HepG2 (cell line): Measurements from ENCODE around the gene PIP4K2B. TPM values are rescaled to one million over a fixed set of nuclear protein-coding genes. Genes with fewer than 3 reads are reported as not detected.

Experiments
- ATAC-seq: fragments of 200-7000 bp; cut with Tn5 transposase; 3 replicates; pipeline ENCODE4 v1.9.1; 2020; ENCODE audit warnings: mild to moderate bottlenecking, moderate library complexity
- BruUV-seq: library from RNA; stranded (reverse); fragments of 400-500 nt; replicated peaks from 2 replicates; lab custom pipeline; 2021; lab: Mats Ljungman, UMichigan
- CTCF ChIA-PET: fragments of 300-600 bp; formaldehyde crosslinking; extraction: SDS; loops from one replicate; lab custom pipeline; 2021; ENCODE audit warnings: low total read pairs, inconsistent platforms, low intra/inter-chr PET ratio; lab: Yijun Ruan, JAX
- POLR2A ChIA-PET: fragments of 350-600 bp; sonication (Branson Sonifier 250); formaldehyde crosslinking; loops from one replicate; lab custom pipeline; 2020; ENCODE audit warnings: antibody characterized with exemption, inconsistent platforms; lab: Yijun Ruan, JAX
- DNase-seq: peaks from one replicate; pipeline ENCODE4 v3.0.0-alpha.2; 2015; ENCODE audit warnings: low spot score
- FAIRE-seq: peaks from 3 replicates; lab custom pipeline; 2011; peaks lifted over from hg19 to GRCh38; lab: Jason Lieb, UNC
- H2AFZ ChIP-seq: one replicate; pipeline ENCODE4 v1.6.1; 2011; ENCODE audit warnings: low read length, inconsistent platforms
- H3K27ac ChIP-seq: fragments of 300-600 bp; 3 replicates; pipeline ENCODE4 v1.8.0; 2011; ENCODE audit warnings: mixed run types, mild to moderate bottlenecking, mixed read lengths, low read length, inconsistent platforms; ENCODE audit not compliant: insufficient read depth; ENCODE audit errors: extremely low read length
- H3K27me3 ChIP-seq, 2 experiments: fragments of 200-600 bp in 1 of 2; 2 replicates in 1 of 2; 3 replicates in 1 of 2; pipeline versions ENCODE4 v1.6.0 to v1.8.0; 2011; ENCODE audit warnings: low read length in 2 of 2, mild to moderate bottlenecking in 2 of 2, moderate library complexity in 2 of 2, inconsistent platforms in 1 of 2; ENCODE audit not compliant: insufficient read depth in 2 of 2, control insufficient read depth in 1 of 2
- H3K36me3 ChIP-seq, 2 experiments: fragments of 200-600 bp in 1 of 2; replicated peaks in 1 of 2; 2 replicates in 1 of 2; 3 replicates in 1 of 2; pipeline versions ENCODE4 v1.5.1 to v1.8.0; 2011; ENCODE audit warnings: low read length in 2 of 2, inconsistent platforms in 1 of 2; ENCODE audit not compliant: insufficient read depth in 2 of 2, control insufficient read depth in 1 of 2
- H3K4me1 ChIP-seq: 2 replicates; pipeline ENCODE4 v1.5.1; 2012; ENCODE audit warnings: low read length, inconsistent platforms; ENCODE audit not compliant: insufficient read depth
- H3K4me2 ChIP-seq: 2 replicates; pipeline ENCODE4 v1.6.0; 2011; ENCODE audit warnings: low read depth, low read length, inconsistent platforms
- H3K4me3 ChIP-seq, 3 experiments: fragments of 200-600 bp in 1 of 3; sonication (generic), shearing (Covaris generic) in 1 of 3; replicated peaks in 1 of 3; 2 replicates each; pipeline ENCODE4 v1.5.1; 2011 to 2016; ENCODE audit warnings: low read length in 3 of 3, inconsistent platforms in 2 of 3, low read depth in 2 of 3, mild to moderate bottlenecking in 2 of 3, control low read depth in 1 of 3, mixed read lengths in 1 of 3; ENCODE audit not compliant: insufficient read depth in 1 of 3
- H3K79me2 ChIP-seq: one replicate; pipeline ENCODE4 v1.6.1; 2011; ENCODE audit warnings: low read length, inconsistent platforms; ENCODE audit not compliant: insufficient read depth
- H3K9ac ChIP-seq: 2 replicates; pipeline ENCODE4 v1.6.0; 2011; ENCODE audit warnings: mild to moderate bottlenecking, low read depth, low read length, inconsistent platforms; ENCODE audit not compliant: insufficient read depth
- H3K9me3 ChIP-seq: 2 replicates; pipeline ENCODE4 v1.5.1; 2012; ENCODE audit warnings: mild to moderate bottlenecking, low read length
- H4K20me1 ChIP-seq: 2 replicates; pipeline ENCODE4 v1.6.0; 2011; ENCODE audit warnings: inconsistent platforms, mild to moderate bottlenecking, low read length, moderate library complexity; ENCODE audit not compliant: insufficient read depth
- KLF12 ChIP-seq: sonication (generic); formaldehyde crosslinking; IDR thresholded peaks from 2 replicates; pipeline ENCODE4 v1.4.0; 2020; ENCODE audit warnings: missing genetic modification reagents, borderline replicate concordance
- NFIC ChIP-seq: IDR thresholded peaks from 2 replicates; pipeline ENCODE4 v1.6.1; 2012; ENCODE audit warnings: mild to moderate bottlenecking, low read length, inconsistent platforms
- RARA ChIP-seq: IDR thresholded peaks from 2 replicates; pipeline ENCODE4 v1.6.1; 2016; ENCODE audit warnings: missing genetic modification reagents, missing compliant biosample characterization
- TCF12 ChIP-seq, 2 experiments: fragments of 450-650 bp in 1 of 2; sonication (generic) in 1 of 2; formaldehyde crosslinking in 1 of 2; IDR thresholded peaks; 2 replicates each; pipeline versions ENCODE4 v1.6.1 to v1.8.0; 2017 to 2022; ENCODE audit warnings: antibody characterized with exemption in 1 of 2, mild to moderate bottlenecking in 1 of 2, missing genetic modification reagents in 1 of 2, moderate library complexity in 1 of 2
- ZHX1 ChIP-seq: sonication (generic); formaldehyde crosslinking; IDR thresholded peaks from 2 replicates; pipeline ENCODE4 v1.8.1; 2022; ENCODE audit warnings: low read depth, mild to moderate bottlenecking, missing genetic modification reagents
- ZNF280D ChIP-seq: sonication (generic); formaldehyde crosslinking; IDR thresholded peaks from 2 replicates; pipeline ENCODE4 v1.5.1; 2020; ENCODE audit warnings: mild to moderate bottlenecking, missing genetic modification reagents
- ZNF337 ChIP-seq: sonication (generic); formaldehyde crosslinking; IDR thresholded peaks from 2 replicates; pipeline ENCODE4 v1.5.1; 2020; ENCODE audit warnings: missing genetic modification reagents, low read depth, mild to moderate bottlenecking, borderline replicate concordance
- ZNF660 ChIP-seq: sonication (generic); formaldehyde crosslinking; IDR thresholded peaks from 2 replicates; pipeline ENCODE4 v1.5.1; 2020; ENCODE audit warnings: mild to moderate bottlenecking, low read depth, missing genetic modification reagents, borderline replicate concordance
- ZNF747 ChIP-seq: sonication (generic); formaldehyde crosslinking; IDR thresholded peaks from 2 replicates; pipeline ENCODE4 v1.8.1; 2023; ENCODE audit warnings: missing genetic modification reagents, mild to moderate bottlenecking, borderline replicate concordance
- WGBS: methylation state at CpG from one replicate; pipeline ENCODE4 v1.1.6; 2017; ENCODE audit warnings: low lambda C conversion rate; 5-methylcytosine and 5-hydroxymethylcytosine counted together
- in situ Hi-C: cut with HindIII; loops from 2 replicates; pipeline ENCODE4 v1.10.0; 2017; ENCODE audit warnings: low pct_unique_long_range_greater_than_20kb; ENCODE audit not compliant: extremely low pct_ligation_motif_present
- intact Hi-C: fragments of 100-400 bp; cut with micrococcal nuclease; formaldehyde crosslinking; loops from one replicate; pipeline ENCODE4 v1.10.0; 2022; ENCODE audit not compliant: unreplicated experiment
- polyA plus RNA-seq, 8 experiments: library from polyadenylated mRNA; depleted of rRNA in 3 of 8; stranded (reverse) in 7 of 8; unstranded in 1 of 8; fragments of >200 nt; fragmentation: Illumina TruSeq in 4 of 8; extraction: Trizol in 4 of 8; gene quantifications; 2 replicates each; pipeline versions ENCODE4 v1.2.1 to v1.2.3, GENCODE V29; 2011 to 2016; ENCODE audit warnings: low read depth in 4 of 8, missing spikeins in 1 of 8, mixed read lengths in 1 of 8; ENCODE audit not compliant: insufficient read depth in 1 of 8
- total RNA-seq, 5 experiments: library from RNA; depleted of rRNA; stranded (reverse); fragments of >200 nt; fragmentation: Illumina TruSeq; extraction: Trizol; gene quantifications; 2 replicates each; pipeline ENCODE4 v1.2.3, GENCODE V29; 2016; ENCODE audit warnings: low read depth in 1 of 5

PIP4K2B gene
- total and polyA plus RNA-seq, 2 of the 13 experiments (the other 11 are each of a cell fraction or from before 2014, with no cell fraction given), result 20.4 to 54.0 TPM

- FAIRE-seq (no peak), DNase-seq (no peak)
- POLR2A ChIA-PET, result interaction anchor here (1.1 to 2.3 kb wide), 7 partner anchors 9 to 122 kb away, joined by 3 to 8 read pairs (median 4); partner anchors contain the start of gene CWC25
- H3K27me3 ChIP-seq, result no peaks in the 10 kb centered on the region
- peak overlapping the region; percentile 86 for H3K4me2 ChIP-seq
- WGBS, result 82% methylated on average over 6 of the region's 6 CpGs
- TF ChIP-seq KLF12 (CRISPR knock-in tag), result no peak
- no peak for TF ChIP-seq NFIC
- no peak for TF ChIP-seq TCF12 (IDR thresholded peaks at IDR 0.05)
- TF ChIP-seq TCF12 (CRISPR knock-in tag; IDR thresholded peaks at IDR 0.05), result no peak
- no peak for TF ChIP-seq ZNF747 (CRISPR knock-in tag)
- TF ChIP-seq ZNF280D (CRISPR knock-in tag), result no peak
- TF ChIP-seq ZNF337 (CRISPR knock-in tag), result no peak
- no peak for TF ChIP-seq ZHX1 (CRISPR knock-in tag)
- no peak for TF ChIP-seq ZNF660 (CRISPR knock-in tag)
- no peak for TF ChIP-seq RARA (CRISPR knock-in tag)
- TF ChIP-seq, all 625 proteins: peak for 0
- in situ Hi-C loops (no loop called here), intact Hi-C loops (no loop called here)
- ATAC-seq, result no peak
- peak overlapping the region; percentile 73 to 98 (median 90) for H3K4me3 ChIP-seq
- no TSS peak for BruUV-seq
- H3K36me3 ChIP-seq, result peaks cover 9 to 25% of the 10 kb centered on the region in 2 experiments
- H3K9me3 ChIP-seq, result no peaks in the 10 kb centered on the region
- H3K9ac ChIP-seq, result peak overlapping the region; percentile 99; the same call in 1 of the 2 replicates
- H3K4me1 ChIP-seq, result peaks cover 39% of the 10 kb centered on the region
- peaks cover 55% of the 10 kb centered on the region for H3K79me2 ChIP-seq
- H2AFZ ChIP-seq, result no peak overlapping the region
- CTCF ChIA-PET, result no interaction called here
- H4K20me1 ChIP-seq, result peaks cover 22% of the 10 kb centered on the region; the same call in 1 of the 2 replicates
- peak overlapping the region; percentile 87 for H3K27ac ChIP-seq
These were observed 1.5 kb downstream of the PIP4K2B start for GRCh38 chr17:38797828-38798227.
